ENCODE measurements around the gene CD22. TPM values are rescaled to one million over a fixed set of nuclear protein-coding genes. Genes with fewer than 3 reads are reported as not detected.

CD22 gene
- total RNA-seq, 1 donor from 2014 or later: not detected

DNA sequence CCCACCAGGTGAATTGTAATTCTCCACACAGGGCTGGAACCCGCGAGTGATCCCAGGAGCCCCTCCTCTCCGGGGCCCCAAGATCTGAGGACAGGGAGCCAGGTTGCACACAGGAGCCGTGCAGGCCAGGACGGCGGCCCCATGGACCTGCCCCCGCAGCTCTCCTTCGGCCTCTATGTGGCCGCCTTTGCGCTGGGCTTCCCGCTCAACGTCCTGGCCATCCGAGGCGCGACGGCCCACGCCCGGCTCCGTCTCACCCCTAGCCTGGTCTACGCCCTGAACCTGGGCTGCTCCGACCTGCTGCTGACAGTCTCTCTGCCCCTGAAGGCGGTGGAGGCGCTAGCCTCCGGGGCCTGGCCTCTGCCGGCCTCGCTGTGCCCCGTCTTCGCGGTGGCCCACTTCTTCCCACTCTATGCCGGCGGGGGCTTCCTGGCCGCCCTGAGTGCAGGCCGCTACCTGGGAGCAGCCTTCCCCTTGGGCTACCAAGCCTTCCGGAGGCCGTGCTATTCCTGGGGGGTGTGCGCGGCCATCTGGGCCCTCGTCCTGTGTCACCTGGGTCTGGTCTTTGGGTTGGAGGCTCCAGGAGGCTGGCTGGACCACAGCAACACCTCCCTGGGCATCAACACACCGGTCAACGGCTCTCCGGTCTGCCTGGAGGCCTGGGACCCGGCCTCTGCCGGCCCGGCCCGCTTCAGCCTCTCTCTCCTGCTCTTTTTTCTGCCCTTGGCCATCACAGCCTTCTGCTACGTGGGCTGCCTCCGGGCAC, 22.6 kb downstream of the CD22 start:
- no peak overlapping the region for H3K27ac Mint-ChIP-seq (ENCODE audit: unreplicated experiment)
- peaks cover 10% of the 10 kb centered on the region for H3K27me3 Mint-ChIP-seq (ENCODE audit: unreplicated experiment)
- H3K36me3 Mint-ChIP-seq (ENCODE audit: unreplicated experiment): no peaks in the 10 kb centered on the region
- peaks cover 1% of the 10 kb centered on the region for H3K4me1 Mint-ChIP-seq (ENCODE audit: low read depth, unreplicated experiment)
- H3K4me3 Mint-ChIP-seq (ENCODE audit: unreplicated experiment): no peak overlapping the region
- DNase-seq: no peak
- TF ChIP-seq, protein P1, sequence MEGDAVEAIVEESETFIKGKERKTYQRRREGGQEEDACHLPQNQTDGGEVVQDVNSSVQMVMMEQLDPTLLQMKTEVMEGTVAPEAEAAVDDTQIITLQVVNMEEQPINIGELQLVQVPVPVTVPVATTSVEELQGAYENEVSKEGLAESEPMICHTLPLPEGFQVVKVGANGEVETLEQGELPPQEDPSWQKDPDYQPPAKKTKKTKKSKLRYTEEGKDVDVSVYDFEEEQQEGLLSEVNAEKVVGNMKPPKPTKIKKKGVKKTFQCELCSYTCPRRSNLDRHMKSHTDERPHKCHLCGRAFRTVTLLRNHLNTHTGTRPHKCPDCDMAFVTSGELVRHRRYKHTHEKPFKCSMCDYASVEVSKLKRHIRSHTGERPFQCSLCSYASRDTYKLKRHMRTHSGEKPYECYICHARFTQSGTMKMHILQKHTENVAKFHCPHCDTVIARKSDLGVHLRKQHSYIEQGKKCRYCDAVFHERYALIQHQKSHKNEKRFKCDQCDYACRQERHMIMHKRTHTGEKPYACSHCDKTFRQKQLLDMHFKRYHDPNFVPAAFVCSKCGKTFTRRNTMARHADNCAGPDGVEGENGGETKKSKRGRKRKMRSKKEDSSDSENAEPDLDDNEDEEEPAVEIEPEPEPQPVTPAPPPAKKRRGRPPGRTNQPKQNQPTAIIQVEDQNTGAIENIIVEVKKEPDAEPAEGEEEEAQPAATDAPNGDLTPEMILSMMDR (IDR thresholded peaks at IDR 0.05; ENCODE audit: partially characterized antibody, unreplicated experiment): no peak
- peaks cover 6% of the 10 kb centered on the region for H3K9me3 Mint-ChIP-seq (ENCODE audit: unreplicated experiment)

DNA sequence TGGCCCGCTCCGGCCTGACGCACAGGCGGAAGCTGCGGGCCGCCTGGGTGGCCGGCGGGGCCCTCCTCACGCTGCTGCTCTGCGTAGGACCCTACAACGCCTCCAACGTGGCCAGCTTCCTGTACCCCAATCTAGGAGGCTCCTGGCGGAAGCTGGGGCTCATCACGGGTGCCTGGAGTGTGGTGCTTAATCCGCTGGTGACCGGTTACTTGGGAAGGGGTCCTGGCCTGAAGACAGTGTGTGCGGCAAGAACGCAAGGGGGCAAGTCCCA, 23.1 kb downstream of the CD22 start:
- Mint-ChIP-seq H3K9me3 (ENCODE audit: unreplicated experiment) (peaks cover 6% of the 10 kb centered on the region), H3K27ac (ENCODE audit: unreplicated experiment) (no peak overlapping the region), H3K4me3 (ENCODE audit: unreplicated experiment) (no peak overlapping the region), H3K36me3 (ENCODE audit: unreplicated experiment) (no peaks in the 10 kb centered on the region), H3K4me1 (ENCODE audit: low read depth, unreplicated experiment) (peaks cover 1% of the 10 kb centered on the region), H3K27me3 (ENCODE audit: unreplicated experiment) (peaks cover 10% of the 10 kb centered on the region)
- TF ChIP-seq, protein P1 (IDR thresholded peaks at IDR 0.05; ENCODE audit: partially characterized antibody, unreplicated experiment): no peak
- DNase-seq: no peak

DNA sequence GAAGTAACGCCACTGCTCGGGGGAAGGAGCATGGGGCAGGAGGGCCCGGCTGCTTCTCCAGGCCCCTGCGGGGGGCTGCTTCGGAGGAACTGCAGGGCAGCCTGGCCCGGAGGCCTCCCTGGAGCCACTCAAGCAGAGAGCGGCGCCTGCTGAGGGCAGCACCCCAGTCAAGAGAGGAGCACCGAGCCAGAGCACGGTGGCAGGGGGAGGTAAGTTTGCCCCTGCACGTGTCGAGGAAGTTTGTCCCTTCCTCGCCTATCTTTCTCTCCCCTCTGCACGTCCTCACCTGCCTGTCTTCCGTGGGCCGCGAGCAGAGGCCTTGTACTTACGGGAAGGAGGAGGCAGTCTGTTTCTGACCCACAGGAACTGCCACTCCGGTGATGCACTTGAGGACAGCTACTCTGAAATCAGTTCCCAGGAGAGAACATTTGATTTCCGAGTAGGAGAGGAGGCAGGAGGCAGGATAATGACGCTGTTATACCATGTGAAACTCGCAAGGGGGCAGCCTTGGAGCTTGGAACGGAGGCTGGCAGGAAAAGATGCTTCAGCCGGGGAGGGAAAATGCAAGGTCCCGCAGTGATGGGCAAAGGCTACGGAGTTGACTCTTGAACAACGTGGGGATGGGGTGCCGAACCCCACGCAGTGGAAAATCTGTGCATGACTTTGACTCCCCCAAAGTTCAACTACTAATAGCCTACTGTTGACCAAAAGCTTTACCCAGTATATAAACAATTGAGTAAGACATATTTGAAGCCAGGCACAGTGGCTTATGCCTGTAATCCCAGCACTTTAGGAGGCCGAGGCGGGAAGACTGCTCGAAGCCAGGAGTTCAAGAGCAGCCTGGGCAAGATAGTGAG, 23.7 kb downstream of the CD22 start:
- Mint-ChIP-seq H3K9me3 (ENCODE audit: unreplicated experiment) (peaks cover 5% of the 10 kb centered on the region), H3K4me1 (ENCODE audit: low read depth, unreplicated experiment) (peaks cover 1% of the 10 kb centered on the region), H3K27me3 (ENCODE audit: unreplicated experiment) (peaks cover 10% of the 10 kb centered on the region), H3K36me3 (ENCODE audit: unreplicated experiment) (no peaks in the 10 kb centered on the region), H3K4me3 (ENCODE audit: unreplicated experiment) (no peak overlapping the region), H3K27ac (ENCODE audit: unreplicated experiment) (no peak overlapping the region)
- TF ChIP-seq, protein P1 (IDR thresholded peaks at IDR 0.05; ENCODE audit: partially characterized antibody, unreplicated experiment): peak; percentile 80
- DNase-seq: peak; percentile 68

DNA sequence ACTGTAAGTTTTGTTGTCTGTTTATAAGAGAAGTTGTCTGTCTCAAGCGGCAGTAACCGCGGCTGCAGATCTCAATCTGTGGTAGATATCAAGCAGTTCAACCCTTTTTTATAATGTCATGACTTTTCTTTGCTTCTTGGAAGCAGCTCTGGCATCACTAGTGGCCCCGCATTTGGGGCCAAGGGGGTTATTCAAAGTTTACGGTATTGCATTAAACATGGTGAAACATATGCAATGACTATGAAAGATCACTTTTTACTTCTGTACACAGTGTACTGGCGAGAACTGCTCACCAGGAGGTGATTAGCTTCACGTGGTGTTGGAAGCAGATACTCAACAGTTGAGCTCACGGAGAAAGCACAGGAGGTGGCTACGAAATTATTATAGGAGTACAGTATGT, 24.6 kb downstream of the CD22 start:
- H3K27me3 Mint-ChIP-seq (ENCODE audit: unreplicated experiment): peaks cover 10% of the 10 kb centered on the region
- TF ChIP-seq, protein P1 (IDR thresholded peaks at IDR 0.05; ENCODE audit: partially characterized antibody, unreplicated experiment): no peak
- DNase-seq: no peak
- peaks cover 1% of the 10 kb centered on the region for H3K9me3 Mint-ChIP-seq (ENCODE audit: unreplicated experiment)
- no peaks in the 10 kb centered on the region for H3K36me3 Mint-ChIP-seq (ENCODE audit: unreplicated experiment)
- no peak overlapping the region for H3K27ac Mint-ChIP-seq (ENCODE audit: unreplicated experiment)
- H3K4me1 Mint-ChIP-seq (ENCODE audit: low read depth, unreplicated experiment): peaks cover 1% of the 10 kb centered on the region
- H3K4me3 Mint-ChIP-seq (ENCODE audit: unreplicated experiment): no peak overlapping the region

DNA sequence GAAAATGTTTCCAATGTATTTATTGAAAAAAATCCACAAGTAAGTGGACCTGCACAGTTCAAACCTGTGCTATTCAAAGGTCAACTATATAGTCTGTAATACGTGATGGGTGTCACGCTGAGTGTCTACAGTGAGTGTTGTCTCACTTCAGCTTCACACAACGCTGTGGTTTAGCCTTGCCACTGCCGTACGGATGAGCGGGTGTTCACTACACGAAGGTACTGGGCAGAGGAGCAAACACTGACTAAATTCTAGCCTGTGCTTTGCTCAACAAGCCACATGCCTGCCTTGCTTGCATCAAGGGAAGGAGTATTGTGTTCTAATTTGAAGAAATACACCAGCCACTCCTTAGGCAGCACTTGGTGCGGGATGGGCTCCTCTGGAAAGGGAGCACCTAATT, 25.9 kb downstream of the CD22 start:
- Mint-ChIP-seq H3K36me3 (ENCODE audit: unreplicated experiment) (no peaks in the 10 kb centered on the region), H3K9me3 (ENCODE audit: unreplicated experiment) (peaks cover 1% of the 10 kb centered on the region), H3K27me3 (ENCODE audit: unreplicated experiment) (peaks cover 8% of the 10 kb centered on the region), H3K4me3 (ENCODE audit: unreplicated experiment) (no peak overlapping the region), H3K27ac (ENCODE audit: unreplicated experiment) (no peak overlapping the region), H3K4me1 (ENCODE audit: low read depth, unreplicated experiment) (peaks cover 1% of the 10 kb centered on the region)
- no peak for DNase-seq
- TF ChIP-seq, protein P1 (IDR thresholded peaks at IDR 0.05; ENCODE audit: partially characterized antibody, unreplicated experiment): no peak
